H9 (cell line): ENCODE results near the gene MAPK8IP3. TPM values are rescaled to one million over a fixed set of nuclear protein-coding genes. Genes with fewer than 3 reads are reported as not detected.

Experiments
- DNase-seq: peaks from one replicate; pipeline ENCODE4 v3.0.0-alpha.2; 2017
- H2AFZ ChIP-seq: one replicate; pipeline ENCODE4 v1.6.1; 2013; ENCODE audit warnings: mild to moderate bottlenecking, low read length, control low read depth, moderate library complexity
- H2AK5ac ChIP-seq: 2 replicates; pipeline ENCODE4 v1.6.1; 2013; ENCODE audit warnings: low read length, control low read depth, mixed read lengths; ENCODE audit not compliant: insufficient read length
- H2BK120ac ChIP-seq: one replicate; pipeline ENCODE4 v1.6.1; 2013; ENCODE audit warnings: low read depth, mild to moderate bottlenecking, low read length, control low read depth, inconsistent platforms; ENCODE audit not compliant: poor library complexity, severe bottlenecking
- H2BK12ac ChIP-seq: 2 replicates; pipeline ENCODE4 v1.6.1; 2013; ENCODE audit warnings: low read length, control low read depth, mixed read lengths, low read depth; ENCODE audit not compliant: insufficient read length
- H2BK15ac ChIP-seq: 2 replicates; pipeline ENCODE4 v1.6.1; 2013; ENCODE audit warnings: low read depth, low read length, control low read depth
- H2BK20ac ChIP-seq: one replicate; pipeline ENCODE4 v1.6.1; 2013; ENCODE audit warnings: low read depth, mild to moderate bottlenecking, low read length, control low read depth, inconsistent platforms; ENCODE audit not compliant: poor library complexity, severe bottlenecking
- H2BK5ac ChIP-seq: 2 replicates; pipeline ENCODE4 v1.6.1; 2013; ENCODE audit warnings: low read length, control low read depth, mixed read lengths; ENCODE audit not compliant: insufficient read length
- H3K14ac ChIP-seq: 2 replicates; pipeline ENCODE4 v1.6.1; 2013; ENCODE audit warnings: low read length, control low read depth; ENCODE audit not compliant: insufficient read depth
- H3K18ac ChIP-seq: 2 replicates; pipeline ENCODE4 v1.6.1; 2013; ENCODE audit warnings: low read depth, mild to moderate bottlenecking, mixed read lengths, low read length, control low read depth; ENCODE audit not compliant: insufficient read length
- H3K23ac ChIP-seq: 2 replicates; pipeline ENCODE4 v1.6.1; 2013; ENCODE audit warnings: low read length, control low read depth, mixed read lengths, low read depth; ENCODE audit not compliant: insufficient read length
- H3K23me2 ChIP-seq: 2 replicates; pipeline ENCODE4 v1.6.1; 2013; ENCODE audit warnings: low read depth, mild to moderate bottlenecking, mixed read lengths, low read length, control low read depth; ENCODE audit not compliant: insufficient read length, poor library complexity, severe bottlenecking
- H3K27ac ChIP-seq: 2 replicates; pipeline ENCODE4 v1.5.1; 2013; ENCODE audit warnings: low read length, control low read depth, mixed read lengths, low read depth; ENCODE audit not compliant: insufficient read length
- H3K27me3 ChIP-seq: 2 replicates; pipeline ENCODE4 v1.6.1; 2013; ENCODE audit warnings: low read length, control low read depth, inconsistent platforms; ENCODE audit not compliant: insufficient read depth
- H3K4ac ChIP-seq: 2 replicates; pipeline ENCODE4 v1.6.1; 2013; ENCODE audit warnings: low read depth, mild to moderate bottlenecking, control low read depth, inconsistent platforms, low read length, moderate library complexity
- H3K4me1 ChIP-seq: 2 replicates; pipeline ENCODE4 v1.6.1; 2013; ENCODE audit warnings: low read length, control low read depth, inconsistent platforms; ENCODE audit not compliant: insufficient read depth
- H3K4me2 ChIP-seq: 2 replicates; pipeline ENCODE4 v1.6.1; 2013; ENCODE audit warnings: low read length, control low read depth, mixed read lengths; ENCODE audit not compliant: insufficient read length, insufficient read depth
- H3K56ac ChIP-seq: 2 replicates; pipeline ENCODE4 v1.6.1; 2013; ENCODE audit warnings: low read depth, mild to moderate bottlenecking, mixed read lengths, low read length, control low read depth; ENCODE audit not compliant: insufficient read length
- H3K79me1 ChIP-seq: 2 replicates; pipeline ENCODE4 v1.6.1; 2013; ENCODE audit warnings: low read depth, mild to moderate bottlenecking, moderate library complexity, low read length, control low read depth, inconsistent platforms; ENCODE audit not compliant: insufficient read depth, poor library complexity, severe bottlenecking
- H3K79me2 ChIP-seq: 2 replicates; pipeline ENCODE4 v1.6.1; 2013; ENCODE audit warnings: low read length, control low read depth, inconsistent platforms; ENCODE audit not compliant: insufficient read depth
- H3K9ac ChIP-seq: 2 replicates; pipeline ENCODE4 v1.6.1; 2013; ENCODE audit warnings: low read length, control low read depth, mixed read lengths; ENCODE audit not compliant: insufficient read length; ENCODE audit errors: extremely low read depth
- H3K9me3 ChIP-seq: one replicate; pipeline ENCODE4 v1.6.1; 2013; ENCODE audit warnings: low read depth, low read length, inconsistent platforms; ENCODE audit not compliant: control insufficient read depth
- H3T11ph ChIP-seq: one replicate; pipeline ENCODE4 v1.6.1; 2013; ENCODE audit warnings: mild to moderate bottlenecking, low read length, control low read depth, inconsistent platforms
- H4K20me1 ChIP-seq: one replicate; pipeline ENCODE4 v1.6.1; 2013; ENCODE audit not compliant: control insufficient read depth, insufficient read length, insufficient read depth
- H4K5ac ChIP-seq: 2 replicates; pipeline ENCODE4 v1.6.1; 2013; ENCODE audit warnings: low read depth, mild to moderate bottlenecking, mixed read lengths, low read length, control low read depth; ENCODE audit not compliant: insufficient read length
- H4K8ac ChIP-seq: replicated peaks from 2 replicates; pipeline ENCODE4 v1.6.1; 2013; ENCODE audit warnings: low read length, control low read depth, mixed read lengths, low read depth; ENCODE audit not compliant: insufficient read length
- H4K91ac ChIP-seq: 2 replicates; pipeline ENCODE4 v1.6.1; 2013; ENCODE audit warnings: low read depth, mild to moderate bottlenecking, moderate library complexity, mixed read lengths, low read length, control low read depth; ENCODE audit not compliant: insufficient read length
- H3K27ac Mint-ChIP-seq, 3 experiments: 2 replicates in 2 of 3; 3 replicates in 1 of 3; pipeline ENCODE4 v1.8.0; 2020 to 2021; ENCODE audit warnings: mixed read lengths in 3 of 3, mild to moderate bottlenecking in 1 of 3, moderate library complexity in 1 of 3
- H3K27me3 Mint-ChIP-seq: 2 replicates; pipeline ENCODE4 v1.8.0; 2021; ENCODE audit warnings: low read depth, mild to moderate bottlenecking, moderate library complexity, mixed read lengths
- H3K36me3 Mint-ChIP-seq, 3 experiments: 2 replicates in 2 of 3; 3 replicates in 1 of 3; pipeline ENCODE4 v1.8.0; 2020 to 2021; ENCODE audit warnings: low read depth in 3 of 3, mixed read lengths in 3 of 3; ENCODE audit not compliant: insufficient read depth in 1 of 3
- H3K4me1 Mint-ChIP-seq, 2 experiments: 2 replicates each; pipeline ENCODE4 v1.8.0; 2020; ENCODE audit warnings: mixed read lengths in 2 of 2
- H3K4me3 Mint-ChIP-seq, 2 experiments: 2 replicates in 1 of 2; 3 replicates in 1 of 2; pipeline ENCODE4 v1.8.0; 2020 to 2021; ENCODE audit warnings: mild to moderate bottlenecking in 2 of 2, mixed read lengths in 2 of 2, moderate library complexity in 1 of 2
- H3K9me3 Mint-ChIP-seq, 2 experiments: 2 replicates in 1 of 2; 3 replicates in 1 of 2; pipeline ENCODE4 v1.8.0; 2020; ENCODE audit warnings: mild to moderate bottlenecking in 2 of 2, mixed read lengths in 2 of 2, moderate library complexity in 1 of 2
- WGBS: extraction: QIAGEN DNeasy Blood & Tissue Kit; methylation state at CpG from one replicate; pipeline ENCODE4 v1.1.7; 2013; ENCODE audit warnings: missing lambda C conversion rate, low lambda C conversion rate, mixed read lengths; ENCODE audit not compliant: insufficient read length; ENCODE audit errors: extremely low coverage; 5-methylcytosine and 5-hydroxymethylcytosine counted together
- total RNA-seq: library from RNA; stranded (reverse); gene quantifications from 2 replicates; pipeline ENCODE4 v1.2.1, GENCODE V29; 2021
- TF ChIP-seq, protein P1 (sequence below): fragments of 200-600 bp; sonication (generic); conservative IDR thresholded peaks from 3 replicates; pipeline ENCODE4 v1.8.0; 2021; ENCODE audit warnings: antibody characterized with exemption, mild to moderate bottlenecking

The MAPK8IP3 gene
- total RNA-seq, 1 experiment from 2014 or later: 51.3 TPM

DNA sequence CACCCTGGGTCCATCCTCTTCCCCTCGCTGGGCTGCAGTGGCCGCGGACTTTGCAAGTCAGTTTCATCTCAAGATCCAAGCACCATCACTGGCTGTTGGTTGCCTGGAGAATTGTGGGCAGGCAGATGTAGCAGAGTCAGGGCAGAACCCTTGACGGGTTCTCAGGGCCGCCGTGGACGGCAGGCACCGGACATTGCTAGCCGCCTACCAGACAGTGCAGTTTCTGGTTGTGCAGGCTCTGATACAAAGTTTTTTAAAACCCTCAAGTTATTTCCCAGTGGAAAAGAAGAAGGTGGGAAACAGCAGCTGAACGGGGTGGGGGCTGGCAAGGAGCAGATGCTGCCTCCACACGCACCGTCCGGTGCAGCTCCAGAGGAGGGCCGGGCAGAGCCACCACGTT, 3.4 kb downstream of the MAPK8IP3 start:
- Histone ChIP-seq H4K20me1 (no peaks in the 10 kb centered on the region), H3K4me1 (peaks cover 3% of the 10 kb centered on the region), H2BK12ac (no peak overlapping the region), H3K9me3 (no peaks in the 10 kb centered on the region), H3K27ac (no peak overlapping the region), H3K56ac (no peak overlapping the region), H2BK120ac (no peak overlapping the region), H3T11ph (no peak overlapping the region), H3K4me2 (no peak overlapping the region), H2BK15ac (no peak overlapping the region), H3K79me2 (peaks cover 1% of the 10 kb centered on the region; the same call in 1 of the 2 replicates), H3K27me3 (no peaks in the 10 kb centered on the region), H4K5ac (no peak overlapping the region), H2AFZ (no peak overlapping the region), H2AK5ac (no peak overlapping the region), H3K23ac (no peak overlapping the region), H3K23me2 (peaks cover 7% of the 10 kb centered on the region), H3K4ac (no peak overlapping the region), H4K8ac (no peak overlapping the region), H4K91ac (no peak overlapping the region), H3K9ac (no peak overlapping the region), H2BK5ac (no peak overlapping the region), H3K14ac (no peak overlapping the region), H3K18ac (no peak overlapping the region), H3K79me1 (peaks cover 15% of the 10 kb centered on the region), H2BK20ac (no peak overlapping the region)
- no CpG with 5 or more reads among the region's 15 CpGs for WGBS
- Mint-ChIP-seq H3K4me1 (peaks cover 37 to 40% of the 10 kb centered on the region in 2 experiments), H3K27ac (peak overlapping the region in 1 of 3 experiments; percentile 35; a peak in 1 of 7 replicates), H3K36me3 (peaks cover 0 to 3% (median 0%) of the 10 kb centered on the region in 3 experiments; a peak in 2 of 7 replicates), H3K27me3 (peaks cover 6% of the 10 kb centered on the region; the same call in 1 of the 2 replicates), H3K9me3 (peaks cover 0 to 3% of the 10 kb centered on the region in 2 experiments; a peak in 1 of 5 replicates), H3K4me3 (no peak overlapping the region)
- no peak for DNase-seq
- TF ChIP-seq, protein P1, sequence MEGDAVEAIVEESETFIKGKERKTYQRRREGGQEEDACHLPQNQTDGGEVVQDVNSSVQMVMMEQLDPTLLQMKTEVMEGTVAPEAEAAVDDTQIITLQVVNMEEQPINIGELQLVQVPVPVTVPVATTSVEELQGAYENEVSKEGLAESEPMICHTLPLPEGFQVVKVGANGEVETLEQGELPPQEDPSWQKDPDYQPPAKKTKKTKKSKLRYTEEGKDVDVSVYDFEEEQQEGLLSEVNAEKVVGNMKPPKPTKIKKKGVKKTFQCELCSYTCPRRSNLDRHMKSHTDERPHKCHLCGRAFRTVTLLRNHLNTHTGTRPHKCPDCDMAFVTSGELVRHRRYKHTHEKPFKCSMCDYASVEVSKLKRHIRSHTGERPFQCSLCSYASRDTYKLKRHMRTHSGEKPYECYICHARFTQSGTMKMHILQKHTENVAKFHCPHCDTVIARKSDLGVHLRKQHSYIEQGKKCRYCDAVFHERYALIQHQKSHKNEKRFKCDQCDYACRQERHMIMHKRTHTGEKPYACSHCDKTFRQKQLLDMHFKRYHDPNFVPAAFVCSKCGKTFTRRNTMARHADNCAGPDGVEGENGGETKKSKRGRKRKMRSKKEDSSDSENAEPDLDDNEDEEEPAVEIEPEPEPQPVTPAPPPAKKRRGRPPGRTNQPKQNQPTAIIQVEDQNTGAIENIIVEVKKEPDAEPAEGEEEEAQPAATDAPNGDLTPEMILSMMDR: no peak
